D721Med (cell line): ENCODE results near the gene POP7.

ENCODE experiments used
- DNase-seq: peaks from one replicate; pipeline ENCODE4 v3.0.0; 2011; ENCODE audit warnings: low spot score; ENCODE audit not compliant: insufficient read length
- FAIRE-seq: peaks from 2 replicates; lab custom pipeline; 2011; peaks lifted over from hg19 to GRCh38; lab: Jason Lieb, UNC
- CTCF ChIP-seq: IDR thresholded peaks from 2 replicates; pipeline ENCODE4 v1.5.1; 2012; ENCODE audit warnings: mild to moderate bottlenecking, control low read depth; ENCODE audit not compliant: insufficient read depth; ENCODE audit errors: missing control alignments

POP7 gene

GRCh38 chr7:100676501-100677306 lies 29.2 kb upstream of the POP7 start:
- DNase-seq = no peak
- no peak for FAIRE-seq
- no peak for TF ChIP-seq CTCF

- DNase-seq (peak; percentile 13), FAIRE-seq (no peak)
- no peak for TF ChIP-seq CTCF
Measured at GRCh38 chr7:100677308-100678267, 28.3 kb upstream of the POP7 start.

GRCh38 chr7:100678291-100678984 lies 27.5 kb upstream of the POP7 start:
- no peak for FAIRE-seq
- no peak for TF ChIP-seq CTCF
- peak; percentile 18 for DNase-seq

- FAIRE-seq (no peak), DNase-seq (peak; percentile 22)
- TF ChIP-seq CTCF = no peak
Measured at GRCh38 chr7:100679129-100679926, 26.6 kb upstream of the POP7 start.

- no peak for TF ChIP-seq CTCF
- DNase-seq = peak; percentile 17
- FAIRE-seq = no peak
Measured at GRCh38 chr7:100679927-100680575, 25.9 kb upstream of the POP7 start.
